Neural cell (in vitro differentiated cells): ENCODE data around the gene SCCPDH. TPM values are rescaled to one million over a fixed set of nuclear protein-coding genes. Genes with fewer than 3 reads are reported as not detected.

Source experiments
- H2AFZ ChIP-seq: fragments of 200-600, 300-800 bp; sonication (generic), shearing (Covaris generic); 2 replicates; pipeline ENCODE4 v1.6.0; 2014; ENCODE audit warnings: low read depth, mild to moderate bottlenecking, antibody characterized with exemption, low read length, moderate library complexity
- H3F3A ChIP-seq: fragments of 200-600 bp; shearing (Covaris generic); 2 replicates; pipeline ENCODE4 v1.6.1; 2016; ENCODE audit warnings: mild to moderate bottlenecking, moderate library complexity, mixed read lengths, antibody characterized with exemption, low read length; ENCODE audit not compliant: insufficient read depth, poor library complexity, severe bottlenecking
- H3K27ac ChIP-seq: fragments of 200-600, 300-800 bp; sonication (generic), shearing (Covaris generic); 2 replicates; pipeline ENCODE4 v1.5.1; 2014; ENCODE audit warnings: mild to moderate bottlenecking, low read length, moderate library complexity
- H3K27me3 ChIP-seq: fragments of 300-800, 200-600 bp; sonication (generic), shearing (Covaris generic); 2 replicates; pipeline ENCODE4 v1.6.0; 2014; ENCODE audit warnings: mild to moderate bottlenecking, low read depth, low read length, moderate library complexity; ENCODE audit not compliant: insufficient read depth
- H3K36me3 ChIP-seq: fragments of 300-800, 200-600 bp; sonication (generic), shearing (Covaris generic); 2 replicates; pipeline ENCODE4 v1.5.1; 2014; ENCODE audit warnings: mild to moderate bottlenecking, antibody characterized with exemption, low read length, moderate library complexity; ENCODE audit not compliant: insufficient read depth
- H3K4me2 ChIP-seq: fragments of 300-800, 200-600 bp; sonication (generic), shearing (Covaris generic); 2 replicates; pipeline ENCODE4 v1.6.0; 2014; ENCODE audit warnings: mild to moderate bottlenecking, low read length
- H3K4me3 ChIP-seq: fragments of 300-800, 200-600 bp; sonication (generic), shearing (Covaris generic); 2 replicates; pipeline ENCODE4 v1.5.1; 2014; ENCODE audit warnings: mild to moderate bottlenecking, low read length, moderate library complexity
- H3K79me2 ChIP-seq: fragments of 200-600 bp; shearing (Covaris generic); replicated peaks from 2 replicates; pipeline ENCODE4 v1.6.0; 2014; ENCODE audit warnings: mild to moderate bottlenecking, low read length, moderate library complexity; ENCODE audit not compliant: insufficient read depth
- H3K9ac ChIP-seq: fragments of 300-800, 200-600 bp; sonication (generic), shearing (Covaris generic); 2 replicates; pipeline ENCODE4 v1.6.1; 2016; ENCODE audit warnings: mild to moderate bottlenecking, low read length, mixed read lengths
- H3K9me2 ChIP-seq: fragments of 200-600 bp; shearing (Covaris generic); 2 replicates; pipeline ENCODE4 v1.6.1; 2016; ENCODE audit warnings: mild to moderate bottlenecking, low read length, mixed read lengths; ENCODE audit not compliant: insufficient read depth
- H3K9me3 ChIP-seq: fragments of 200-600, 300-800 bp; sonication (generic), shearing (Covaris generic); 2 replicates; pipeline ENCODE4 v1.6.1; 2016; ENCODE audit warnings: mild to moderate bottlenecking, mixed run types, low read length, moderate library complexity, mixed read lengths
- H4K20me1 ChIP-seq: fragments of 200-600 bp; shearing (Covaris generic); 2 replicates; pipeline ENCODE4 v1.6.1; 2016; ENCODE audit warnings: mild to moderate bottlenecking, mixed run types; ENCODE audit not compliant: insufficient read depth
- EP300 ChIP-seq: fragments of 450-650 bp; conservative IDR thresholded peaks from 2 replicates; pipeline ENCODE4 v1.6.1; 2014; ENCODE audit warnings: antibody characterized with exemption, mild to moderate bottlenecking, moderate library complexity; ENCODE audit not compliant: poor library complexity, severe bottlenecking
- EZH2 ChIP-seq: fragments of 200-600, 300-800 bp; shearing (Covaris generic), sonication (generic); IDR thresholded peaks from 2 replicates; pipeline ENCODE4 v1.6.1; 2014; ENCODE audit warnings: antibody characterized with exemption, low read length, borderline replicate concordance, mild to moderate bottlenecking; ENCODE audit not compliant: insufficient read depth, poor library complexity, severe bottlenecking
- MXI1 ChIP-seq: fragments of 450-650 bp; conservative IDR thresholded peaks from 2 replicates; pipeline ENCODE4 v1.6.1; 2014; ENCODE audit warnings: antibody characterized with exemption, mild to moderate bottlenecking; ENCODE audit not compliant: poor library complexity, severe bottlenecking
- POLR2AphosphoS5 ChIP-seq: IDR thresholded peaks from 2 replicates; pipeline ENCODE4 v1.6.1; 2012
- RAD21 ChIP-seq: fragments of 450-650 bp; conservative IDR thresholded peaks from 2 replicates; pipeline ENCODE4 v1.6.1; 2014; ENCODE audit warnings: antibody characterized with exemption, mild to moderate bottlenecking, moderate library complexity
- REST ChIP-seq: IDR thresholded peaks from 2 replicates; pipeline ENCODE4 v1.6.1; 2012; ENCODE audit warnings: borderline replicate concordance
- SMC3 ChIP-seq: fragments of 450-650 bp; conservative IDR thresholded peaks from 2 replicates; pipeline ENCODE4 v1.6.1; 2014; ENCODE audit warnings: antibody characterized with exemption, mild to moderate bottlenecking, moderate library complexity; ENCODE audit not compliant: poor library complexity
- TAF1 ChIP-seq: IDR thresholded peaks from 2 replicates; pipeline ENCODE4 v1.6.1; 2012; ENCODE audit warnings: low read depth
- polyA plus RNA-seq: library from polyadenylated mRNA; depleted of rRNA; stranded (reverse); fragments of >200 nt; gene quantifications from 2 replicates; pipeline ENCODE4 v1.2.3, GENCODE V29; 2014
- TF ChIP-seq, protein P1 (sequence below): fragments of 450-650 bp; IDR thresholded peaks from 2 replicates; pipeline ENCODE4 v1.5.1; 2014; ENCODE audit warnings: antibody characterized with exemption, mild to moderate bottlenecking, moderate library complexity; ENCODE audit not compliant: poor library complexity, severe bottlenecking

The SCCPDH gene
- polyA plus RNA-seq, 1 donor from 2014 or later: 94.2 TPM

DNA sequence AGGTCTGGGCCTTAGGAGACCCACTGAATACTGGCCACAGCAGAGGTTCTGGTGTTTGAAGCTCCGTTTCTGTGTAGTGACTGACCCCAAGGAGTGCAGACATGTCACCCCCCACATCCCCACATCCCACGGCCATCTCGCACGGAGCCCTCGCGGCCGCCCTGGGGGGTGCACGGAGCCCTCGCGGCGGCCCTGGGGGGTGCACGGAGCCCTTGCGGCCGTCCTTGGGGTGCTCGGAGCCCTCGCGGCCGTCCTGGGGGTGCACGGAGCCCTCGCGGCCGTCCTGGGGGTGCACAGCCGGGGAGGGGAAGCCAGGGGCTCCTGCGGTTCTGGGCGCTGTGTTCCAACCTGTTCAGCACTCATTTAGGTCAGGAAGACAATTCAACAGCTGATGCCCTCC lies 68.4 kb downstream of the SCCPDH start:
- no peak for TF ChIP-seq TAF1
- no peak for TF ChIP-seq POLR2AphosphoS5
- no peak for TF ChIP-seq SMC3
- TF ChIP-seq EP300: no peak
- TF ChIP-seq RAD21: no peak
- TF ChIP-seq, protein P1, sequence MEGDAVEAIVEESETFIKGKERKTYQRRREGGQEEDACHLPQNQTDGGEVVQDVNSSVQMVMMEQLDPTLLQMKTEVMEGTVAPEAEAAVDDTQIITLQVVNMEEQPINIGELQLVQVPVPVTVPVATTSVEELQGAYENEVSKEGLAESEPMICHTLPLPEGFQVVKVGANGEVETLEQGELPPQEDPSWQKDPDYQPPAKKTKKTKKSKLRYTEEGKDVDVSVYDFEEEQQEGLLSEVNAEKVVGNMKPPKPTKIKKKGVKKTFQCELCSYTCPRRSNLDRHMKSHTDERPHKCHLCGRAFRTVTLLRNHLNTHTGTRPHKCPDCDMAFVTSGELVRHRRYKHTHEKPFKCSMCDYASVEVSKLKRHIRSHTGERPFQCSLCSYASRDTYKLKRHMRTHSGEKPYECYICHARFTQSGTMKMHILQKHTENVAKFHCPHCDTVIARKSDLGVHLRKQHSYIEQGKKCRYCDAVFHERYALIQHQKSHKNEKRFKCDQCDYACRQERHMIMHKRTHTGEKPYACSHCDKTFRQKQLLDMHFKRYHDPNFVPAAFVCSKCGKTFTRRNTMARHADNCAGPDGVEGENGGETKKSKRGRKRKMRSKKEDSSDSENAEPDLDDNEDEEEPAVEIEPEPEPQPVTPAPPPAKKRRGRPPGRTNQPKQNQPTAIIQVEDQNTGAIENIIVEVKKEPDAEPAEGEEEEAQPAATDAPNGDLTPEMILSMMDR: no peak
- no peak for TF ChIP-seq MXI1
- no peak for TF ChIP-seq REST
- no peak for TF ChIP-seq EZH2
- no peak overlapping the region for H3K4me3 ChIP-seq
- H3K9ac ChIP-seq: no peak overlapping the region
- H2AFZ ChIP-seq: no peak overlapping the region
- H4K20me1 ChIP-seq: no peaks in the 10 kb centered on the region
- no peaks in the 10 kb centered on the region for H3K27me3 ChIP-seq
- no peaks in the 10 kb centered on the region for H3K36me3 ChIP-seq
- H3K9me2 ChIP-seq: no peaks in the 10 kb centered on the region
- H3K79me2 ChIP-seq: no peaks in the 10 kb centered on the region
- no peak overlapping the region for H3K4me2 ChIP-seq
- no peaks in the 10 kb centered on the region for H3K9me3 ChIP-seq
- H3F3A ChIP-seq: no peaks in the 10 kb centered on the region
- no peak overlapping the region for H3K27ac ChIP-seq

DNA sequence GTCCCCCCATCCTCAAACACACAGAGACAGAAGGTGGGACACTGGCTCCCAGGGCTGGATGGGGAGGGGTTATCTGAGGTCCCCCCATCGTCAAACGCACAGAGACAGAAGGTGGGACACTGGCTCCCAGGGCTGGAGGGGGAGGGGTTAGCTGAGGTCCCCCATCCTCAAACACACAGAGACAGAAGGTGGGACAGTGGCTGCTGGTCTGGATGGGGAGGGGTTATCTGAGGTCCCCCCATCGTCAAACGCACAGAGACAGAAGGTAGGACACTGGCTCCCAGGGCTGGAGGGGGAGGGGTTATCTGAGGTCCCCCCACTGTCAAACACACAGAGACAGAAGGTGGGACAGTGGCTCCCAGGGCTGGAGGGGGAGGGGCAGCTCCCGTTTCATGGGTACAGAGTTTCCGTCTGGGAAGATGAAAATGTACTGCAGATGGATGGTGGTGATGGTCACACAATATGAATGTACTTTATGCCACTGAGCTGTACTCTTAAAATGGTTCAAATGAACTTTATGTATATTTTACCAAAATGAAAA lies 69.2 kb downstream of the SCCPDH start:
- no peaks in the 10 kb centered on the region for H3K27me3 ChIP-seq
- TF ChIP-seq TAF1 (no peak), MXI1 (no peak)
- TF ChIP-seq, protein P1: no peak
- H3K9me3 ChIP-seq: no peaks in the 10 kb centered on the region
- H3K36me3 ChIP-seq: no peaks in the 10 kb centered on the region
- H3K9ac ChIP-seq: no peak overlapping the region
- H3F3A ChIP-seq: no peaks in the 10 kb centered on the region
- no peak overlapping the region for H3K4me3 ChIP-seq
- no peaks in the 10 kb centered on the region for H4K20me1 ChIP-seq
- no peak overlapping the region for H2AFZ ChIP-seq
- H3K27ac ChIP-seq: no peak overlapping the region
- H3K79me2 ChIP-seq: no peaks in the 10 kb centered on the region
- H3K9me2 ChIP-seq: no peaks in the 10 kb centered on the region
- H3K4me2 ChIP-seq: no peak overlapping the region
